ENCODE data around the gene SDCCAG8. TPM values are rescaled to one million over a fixed set of nuclear protein-coding genes. Genes with fewer than 3 reads are reported as not detected.
A peak's percentile ranks its signal among the peaks of the same experiment; 100 is the strongest.

Gene SDCCAG8
- total RNA-seq, 1 experiment from 2014 or later: 10.0 TPM

GRCh38 chr1:243394601-243395464 lies 139.0 kb downstream of the SDCCAG8 start:
- H3K36me3 Mint-ChIP-seq (ENCODE audit: insufficient read depth in 1 of 3, low read depth in 3 of 3): no peaks in the 10 kb centered on the region
- no peak overlapping the region for H3K4me3 Mint-ChIP-seq
- Histone ChIP-seq H2BK120ac (ENCODE audit: low read depth, low read length, poor library complexity, severe bottlenecking) (no peak overlapping the region), H3K4me2 (ENCODE audit: insufficient read depth, insufficient read length, low read length) (no peak overlapping the region), H3K56ac (ENCODE audit: insufficient read length, low read depth, low read length) (no peak overlapping the region), H2BK12ac (ENCODE audit: insufficient read length, low read depth, low read length) (no peak overlapping the region), H4K5ac (ENCODE audit: insufficient read length, low read depth, low read length) (no peak overlapping the region), H2BK15ac (ENCODE audit: low read depth, low read length) (no peak overlapping the region), H3K14ac (ENCODE audit: insufficient read depth, low read length) (no peak overlapping the region), H3K4ac (ENCODE audit: low read depth, low read length) (no peak overlapping the region), H2AFZ (ENCODE audit: low read length) (no peak overlapping the region), H2BK5ac (ENCODE audit: insufficient read length, low read length) (no peak overlapping the region), H3K27me3 (ENCODE audit: insufficient read depth, low read length) (no peaks in the 10 kb centered on the region), H3K79me1 (ENCODE audit: insufficient read depth, low read depth, low read length, poor library complexity, severe bottlenecking) (no peaks in the 10 kb centered on the region), H3K27ac (ENCODE audit: insufficient read length, low read depth, low read length) (no peak overlapping the region), H3T11ph (ENCODE audit: low read length) (no peak overlapping the region), H3K23me2 (ENCODE audit: insufficient read length, low read depth, low read length, poor library complexity, severe bottlenecking) (no peaks in the 10 kb centered on the region), H3K4me1 (ENCODE audit: insufficient read depth, low read length) (peaks cover 3% of the 10 kb centered on the region; the same call in 1 of the 2 replicates), H2BK20ac (ENCODE audit: low read depth, low read length, poor library complexity, severe bottlenecking) (no peak overlapping the region), H4K20me1 (ENCODE audit: control insufficient read depth, insufficient read depth, insufficient read length) (no peaks in the 10 kb centered on the region), H4K91ac (ENCODE audit: insufficient read length, low read depth, low read length) (no peak overlapping the region), H3K79me2 (ENCODE audit: insufficient read depth, low read length) (no peaks in the 10 kb centered on the region), H4K8ac (replicated peaks; ENCODE audit: insufficient read length, low read depth, low read length) (no peak overlapping the region), H3K9ac (ENCODE audit: extremely low read depth, insufficient read length, low read length) (no peak overlapping the region), H3K18ac (ENCODE audit: insufficient read length, low read depth, low read length) (no peak overlapping the region), H2AK5ac (ENCODE audit: insufficient read length, low read length) (no peak overlapping the region), H3K23ac (ENCODE audit: insufficient read length, low read depth, low read length) (no peak overlapping the region), H3K9me3 (ENCODE audit: control insufficient read depth, low read depth, low read length) (no peaks in the 10 kb centered on the region)
- peak overlapping the region in 1 of 3 experiments; percentile 52; a peak in 1 of 7 replicates for H3K27ac Mint-ChIP-seq
- no CpG with 5 or more reads among the region's 15 CpGs for WGBS (ENCODE audit: extremely low coverage, insufficient read length, low lambda C conversion rate)
- H3K9me3 Mint-ChIP-seq: no peaks in the 10 kb centered on the region
- DNase-seq: no peak
- no peak for TF ChIP-seq CTCF (conservative IDR thresholded peaks at IDR 0.05)
- H3K4me1 Mint-ChIP-seq: peaks cover 16 to 22% of the 10 kb centered on the region in 2 experiments
- H3K27me3 Mint-ChIP-seq (ENCODE audit: low read depth): no peaks in the 10 kb centered on the region
